ENCODE results near the gene GNAI3.
A peak's percentile ranks its signal among the peaks of the same experiment; 100 is the strongest.

GNAI3 gene

GRCh38 chr1:109619576-109620400, 71.4 kb downstream of the GNAI3 start, which contains the start of the genes AMPD2 and GNAT2 (continued):
- TF ChIP-seq ZBTB49 (tag by site-specific recombination; IDR thresholded peaks at IDR 0.05; ENCODE audit: low read depth) (no peak), ZNF223 (tag by site-specific recombination; IDR thresholded peaks at IDR 0.05) (no peak), ZNF335 (tag by site-specific recombination; conservative IDR thresholded peaks at IDR 0.05) (peak; percentile 97), ZNF248 (tag by site-specific recombination; IDR thresholded peaks at IDR 0.05) (no peak), ZNF600 (tag by site-specific recombination; IDR thresholded peaks at IDR 0.05) (peak; percentile 94), ZNF423 (tag by site-specific recombination; IDR thresholded peaks at IDR 0.05) (no peak), ZNF518A (tag by site-specific recombination; conservative IDR thresholded peaks at IDR 0.05; ENCODE audit: low read depth) (no peak; the same call in 1 of the 2 replicates), ZFP37 (tag by site-specific recombination; IDR thresholded peaks at IDR 0.05) (no peak), ZNF488 (tag by site-specific recombination; IDR thresholded peaks at IDR 0.05) (no peak), ZBTB6 (tag by site-specific recombination; IDR thresholded peaks at IDR 0.05) (no peak), ZNF280D (tag by site-specific recombination; IDR thresholded peaks at IDR 0.05) (no peak), AEBP2 (tag by site-specific recombination; IDR thresholded peaks at IDR 0.05; ENCODE audit: borderline replicate concordance) (no peak), HOXC10 (CRISPR knock-in tag; IDR thresholded peaks at IDR 0.05) (no peak), INSM2 (tag by site-specific recombination; IDR thresholded peaks at IDR 0.05) (no peak), ZNF132 (tag by site-specific recombination; IDR thresholded peaks at IDR 0.05; ENCODE audit: borderline replicate concordance) (no peak)
- TF ChIP-seq, protein P1, sequence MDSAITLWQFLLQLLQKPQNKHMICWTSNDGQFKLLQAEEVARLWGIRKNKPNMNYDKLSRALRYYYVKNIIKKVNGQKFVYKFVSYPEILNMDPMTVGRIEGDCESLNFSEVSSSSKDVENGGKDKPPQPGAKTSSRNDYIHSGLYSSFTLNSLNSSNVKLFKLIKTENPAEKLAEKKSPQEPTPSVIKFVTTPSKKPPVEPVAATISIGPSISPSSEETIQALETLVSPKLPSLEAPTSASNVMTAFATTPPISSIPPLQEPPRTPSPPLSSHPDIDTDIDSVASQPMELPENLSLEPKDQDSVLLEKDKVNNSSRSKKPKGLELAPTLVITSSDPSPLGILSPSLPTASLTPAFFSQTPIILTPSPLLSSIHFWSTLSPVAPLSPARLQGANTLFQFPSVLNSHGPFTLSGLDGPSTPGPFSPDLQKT (IDR thresholded peaks at IDR 0.05; ENCODE audit: borderline replicate concordance, low read depth, low read length) = no peak
- TF ChIP-seq, protein P2, sequence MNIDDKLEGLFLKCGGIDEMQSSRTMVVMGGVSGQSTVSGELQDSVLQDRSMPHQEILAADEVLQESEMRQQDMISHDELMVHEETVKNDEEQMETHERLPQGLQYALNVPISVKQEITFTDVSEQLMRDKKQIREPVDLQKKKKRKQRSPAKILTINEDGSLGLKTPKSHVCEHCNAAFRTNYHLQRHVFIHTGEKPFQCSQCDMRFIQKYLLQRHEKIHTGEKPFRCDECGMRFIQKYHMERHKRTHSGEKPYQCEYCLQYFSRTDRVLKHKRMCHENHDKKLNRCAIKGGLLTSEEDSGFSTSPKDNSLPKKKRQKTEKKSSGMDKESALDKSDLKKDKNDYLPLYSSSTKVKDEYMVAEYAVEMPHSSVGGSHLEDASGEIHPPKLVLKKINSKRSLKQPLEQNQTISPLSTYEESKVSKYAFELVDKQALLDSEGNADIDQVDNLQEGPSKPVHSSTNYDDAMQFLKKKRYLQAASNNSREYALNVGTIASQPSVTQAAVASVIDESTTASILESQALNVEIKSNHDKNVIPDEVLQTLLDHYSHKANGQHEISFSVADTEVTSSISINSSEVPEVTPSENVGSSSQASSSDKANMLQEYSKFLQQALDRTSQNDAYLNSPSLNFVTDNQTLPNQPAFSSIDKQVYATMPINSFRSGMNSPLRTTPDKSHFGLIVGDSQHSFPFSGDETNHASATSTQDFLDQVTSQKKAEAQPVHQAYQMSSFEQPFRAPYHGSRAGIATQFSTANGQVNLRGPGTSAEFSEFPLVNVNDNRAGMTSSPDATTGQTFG (tag by site-specific recombination; IDR thresholded peaks at IDR 0.05; ENCODE audit: borderline replicate concordance) = no peak
